Measurements from ENCODE around the gene CYP4F3. TPM values are rescaled to one million over a fixed set of nuclear protein-coding genes. Genes with fewer than 3 reads are reported as not detected.

CYP4F3 gene
- total and polyA plus RNA-seq, 2 experiments from 2014 or later: not detected

DNA sequence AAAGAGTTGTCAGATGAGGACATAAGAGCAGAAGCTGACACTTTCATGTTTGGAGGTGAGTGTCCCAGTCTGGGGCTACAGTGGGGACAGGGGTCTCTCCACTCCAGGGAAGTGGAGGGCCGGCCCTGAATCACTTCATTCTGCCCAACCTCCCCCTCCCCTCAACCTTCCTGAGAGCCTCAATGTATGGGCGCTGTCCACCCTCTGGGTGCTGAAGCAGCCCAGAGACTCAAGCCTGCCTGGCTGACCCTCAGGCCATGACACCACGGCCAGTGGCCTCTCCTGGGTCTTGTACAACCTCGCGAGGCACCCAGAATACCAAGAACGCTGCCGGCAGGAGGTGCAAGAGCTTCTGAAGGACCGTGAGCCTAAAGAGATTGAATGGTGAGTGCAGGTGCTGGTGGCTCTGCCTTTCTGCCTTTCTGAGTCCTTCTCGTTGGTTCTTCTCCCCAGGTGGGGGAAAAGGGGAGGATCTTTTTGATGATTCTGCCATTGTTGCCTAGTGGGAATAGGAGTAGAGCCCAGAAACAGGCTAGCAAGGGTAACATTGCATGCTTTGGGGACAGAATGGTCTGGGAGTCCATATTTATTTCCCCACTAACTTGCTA lies 16.9 kb upstream of the CYP4F3 start:
- Histone ChIP-seq H3K27me3 (no peaks in the 10 kb centered on the region), H3K9me3 (ENCODE audit: low read depth) (no peaks in the 10 kb centered on the region), H3K4me1 (ENCODE audit: low read depth) (no peaks in the 10 kb centered on the region), H3K4me3 (no peak overlapping the region), H3K27ac (no peak overlapping the region), H3K36me3 (no peaks in the 10 kb centered on the region)
- TF ChIP-seq, protein P1, sequence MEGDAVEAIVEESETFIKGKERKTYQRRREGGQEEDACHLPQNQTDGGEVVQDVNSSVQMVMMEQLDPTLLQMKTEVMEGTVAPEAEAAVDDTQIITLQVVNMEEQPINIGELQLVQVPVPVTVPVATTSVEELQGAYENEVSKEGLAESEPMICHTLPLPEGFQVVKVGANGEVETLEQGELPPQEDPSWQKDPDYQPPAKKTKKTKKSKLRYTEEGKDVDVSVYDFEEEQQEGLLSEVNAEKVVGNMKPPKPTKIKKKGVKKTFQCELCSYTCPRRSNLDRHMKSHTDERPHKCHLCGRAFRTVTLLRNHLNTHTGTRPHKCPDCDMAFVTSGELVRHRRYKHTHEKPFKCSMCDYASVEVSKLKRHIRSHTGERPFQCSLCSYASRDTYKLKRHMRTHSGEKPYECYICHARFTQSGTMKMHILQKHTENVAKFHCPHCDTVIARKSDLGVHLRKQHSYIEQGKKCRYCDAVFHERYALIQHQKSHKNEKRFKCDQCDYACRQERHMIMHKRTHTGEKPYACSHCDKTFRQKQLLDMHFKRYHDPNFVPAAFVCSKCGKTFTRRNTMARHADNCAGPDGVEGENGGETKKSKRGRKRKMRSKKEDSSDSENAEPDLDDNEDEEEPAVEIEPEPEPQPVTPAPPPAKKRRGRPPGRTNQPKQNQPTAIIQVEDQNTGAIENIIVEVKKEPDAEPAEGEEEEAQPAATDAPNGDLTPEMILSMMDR (IDR thresholded peaks at IDR 0.05; ENCODE audit: low read depth, low read length): no peak
- no peak for DNase-seq (ENCODE audit: low read depth in 1 of 2, low spot score in 1 of 2)

- TF ChIP-seq, protein P1 (IDR thresholded peaks at IDR 0.05; ENCODE audit: low read depth, low read length): no peak
- no peaks in the 10 kb centered on the region for H3K27me3 ChIP-seq
- H3K27ac ChIP-seq: no peak overlapping the region
- H3K4me3 ChIP-seq: no peak overlapping the region
- H3K36me3 ChIP-seq: no peaks in the 10 kb centered on the region
- H3K4me1 ChIP-seq (ENCODE audit: low read depth): no peaks in the 10 kb centered on the region
- DNase-seq (ENCODE audit: low read depth in 1 of 2, low spot score in 1 of 2): no peak
- H3K9me3 ChIP-seq (ENCODE audit: low read depth): no peaks in the 10 kb centered on the region
Observed at GRCh38 chr19:15628236-15629002, 12.3 kb upstream of the CYP4F3 start.

DNA sequence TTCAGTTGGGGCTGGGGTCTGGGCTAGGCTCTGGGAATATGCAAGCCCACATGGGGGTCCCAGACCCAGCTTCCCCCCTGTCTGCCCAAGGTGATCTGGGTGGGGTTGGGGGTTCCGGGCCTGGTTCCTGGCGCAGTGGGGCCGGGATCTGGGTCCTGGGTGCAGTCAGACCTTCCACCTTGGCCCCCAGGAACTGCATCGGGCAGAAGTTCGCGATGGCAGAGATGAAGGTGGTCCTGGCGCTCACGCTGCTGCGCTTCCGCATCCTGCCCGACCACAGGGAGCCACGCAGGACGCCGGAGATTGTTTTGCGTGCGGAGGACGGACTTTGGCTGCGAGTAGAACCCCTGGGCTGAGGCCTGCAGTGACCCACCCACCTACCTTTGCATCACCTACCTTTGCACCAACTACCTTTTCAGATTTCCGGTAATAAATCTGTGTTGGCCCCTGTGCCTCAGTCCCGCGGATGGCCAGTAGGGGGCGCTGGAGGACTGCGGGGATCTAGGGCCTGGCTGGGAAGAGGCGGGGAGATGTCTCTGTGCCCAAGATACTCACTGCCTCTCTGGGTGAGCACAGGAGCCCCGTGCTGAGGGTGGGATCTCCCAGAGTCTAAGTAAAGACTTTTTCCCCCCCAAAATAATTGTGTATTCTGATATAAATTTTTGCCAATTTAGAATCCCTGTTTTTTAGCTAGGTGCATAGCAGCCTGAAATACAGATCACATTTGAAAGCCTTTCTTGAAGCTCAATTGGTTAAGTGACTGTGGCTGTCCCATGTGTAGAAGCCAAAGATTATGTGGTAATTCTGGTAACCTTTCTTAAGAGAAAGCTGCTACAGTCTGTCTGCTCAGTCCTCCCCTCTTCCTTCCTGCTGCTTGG lies 11.5 kb upstream of the CYP4F3 start:
- H3K4me3 ChIP-seq: no peak overlapping the region

GRCh38 chr19:15631817-15632216 lies 8.9 kb upstream of the CYP4F3 start:
- no peaks in the 10 kb centered on the region for H3K9me3 ChIP-seq (ENCODE audit: low read depth)
- TF ChIP-seq, protein P1 (IDR thresholded peaks at IDR 0.05; ENCODE audit: low read depth, low read length): peak; percentile 42

More for the DNA sequence above, 11.5 kb upstream of the CYP4F3 start:
- TF ChIP-seq, protein P1 (IDR thresholded peaks at IDR 0.05; ENCODE audit: low read depth, low read length): peak; percentile 96
- Histone ChIP-seq H3K27ac (no peak overlapping the region), H3K36me3 (no peaks in the 10 kb centered on the region), H3K9me3 (ENCODE audit: low read depth) (no peaks in the 10 kb centered on the region), H3K27me3 (no peaks in the 10 kb centered on the region), H3K4me1 (ENCODE audit: low read depth) (no peaks in the 10 kb centered on the region)
- peak in 1 of 2 donors; percentile 65 for DNase-seq (ENCODE audit: low read depth in 1 of 2, low spot score in 1 of 2)

DNA sequence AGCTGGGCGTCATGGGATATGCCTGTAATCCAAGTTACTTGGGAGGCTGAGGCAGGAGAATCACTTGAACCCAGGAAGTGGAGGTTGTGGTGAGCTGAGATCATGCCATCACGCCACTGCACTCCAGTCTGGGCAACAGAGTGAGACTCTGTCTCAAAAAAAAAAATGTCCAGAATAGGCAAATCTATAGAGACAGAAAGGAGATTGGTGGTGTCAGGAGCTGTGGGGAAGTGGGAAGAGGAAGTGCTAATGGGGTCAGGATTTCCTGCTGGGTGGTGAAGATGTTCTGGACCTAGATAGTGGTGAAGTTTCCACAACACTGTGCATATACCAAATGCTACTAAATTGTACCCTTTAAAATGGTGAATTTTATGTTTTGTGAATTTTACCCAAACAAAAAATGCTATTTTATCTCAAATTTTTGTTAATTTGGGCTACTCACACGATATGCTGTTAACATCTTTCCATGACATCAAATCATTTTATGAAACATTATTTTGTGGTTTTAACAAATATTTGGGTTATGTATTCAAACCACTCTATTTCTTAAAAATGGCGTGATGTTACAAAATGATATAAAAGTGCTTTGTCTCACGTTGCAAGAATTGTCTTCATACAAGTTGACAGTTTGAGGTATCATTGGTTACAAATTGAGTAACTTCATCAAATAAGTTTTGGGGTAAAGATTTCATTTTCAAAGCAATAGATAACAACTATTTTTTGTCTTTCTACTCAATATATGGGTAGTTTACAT lies 7.4 kb upstream of the CYP4F3 start:
- H3K9me3 ChIP-seq (ENCODE audit: low read depth): peaks cover 3% of the 10 kb centered on the region
- H3K4me1 ChIP-seq (ENCODE audit: low read depth): no peaks in the 10 kb centered on the region
- no peak for DNase-seq (ENCODE audit: low read depth in 1 of 2, low spot score in 1 of 2)
- TF ChIP-seq, protein P1 (IDR thresholded peaks at IDR 0.05; ENCODE audit: low read depth, low read length): no peak
- no peak overlapping the region for H3K4me3 ChIP-seq
- H3K27ac ChIP-seq: no peak overlapping the region
- no peaks in the 10 kb centered on the region for H3K27me3 ChIP-seq
- H3K36me3 ChIP-seq: no peaks in the 10 kb centered on the region

More at GRCh38 chr19:15631817-15632216, 8.9 kb upstream of the CYP4F3 start:
- no peaks in the 10 kb centered on the region for H3K4me1 ChIP-seq (ENCODE audit: low read depth)
- no peaks in the 10 kb centered on the region for H3K27me3 ChIP-seq
- DNase-seq (ENCODE audit: low read depth in 1 of 2, low spot score in 1 of 2): peak in 1 of 2 donors; percentile 11
- no peak overlapping the region for H3K4me3 ChIP-seq
- H3K27ac ChIP-seq: no peak overlapping the region
- no peaks in the 10 kb centered on the region for H3K36me3 ChIP-seq
